ENCODE results near the gene PTGDR2.

DNA sequence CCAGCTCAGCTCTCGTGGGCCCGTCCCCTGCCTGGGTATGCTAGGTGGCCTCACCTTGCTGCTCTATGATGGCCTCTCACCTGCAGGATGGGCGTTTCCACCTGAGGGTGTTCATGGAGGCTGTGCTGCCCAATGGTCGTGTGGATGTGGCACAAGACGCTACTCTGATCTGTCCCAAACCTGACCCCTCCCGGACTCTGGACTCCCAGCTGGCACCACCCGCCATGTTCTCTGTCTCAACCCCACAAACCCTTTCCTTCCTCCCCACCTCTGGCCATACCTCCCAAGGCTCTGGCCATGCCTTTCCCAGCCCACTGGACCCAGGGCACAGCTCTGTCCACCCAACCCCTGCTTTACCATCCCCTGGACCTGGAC is 13.7 kb upstream of the PTGDR2 start:
- no peak for TF ChIP-seq POLR2A (IDR thresholded peaks at IDR 0.05; ENCODE audit: borderline replicate concordance, extremely low read depth, insufficient read depth, insufficient read length)
- no peak for TF ChIP-seq POLR2AphosphoS5 (IDR thresholded peaks at IDR 0.05; ENCODE audit: low read depth, low read length)
- TF ChIP-seq EZH2phosphoT487 (IDR thresholded peaks at IDR 0.05; ENCODE audit: borderline replicate concordance) = no peak
- no peak for TF ChIP-seq EZH2 (IDR thresholded peaks at IDR 0.05)
- TF ChIP-seq ZNF274 (IDR thresholded peaks at IDR 0.05; ENCODE audit: low read depth, low read length) = no peak

All from HCT116 (cell line).